Stimulated activated CD4-positive, alpha-beta T cell treated with anti-CD3 and anti-CD28 coated beads, TNF-alpha, amount 100 ng/mL, for 48 hours (primary cell): Measurements from ENCODE around the gene ABL1.
A peak's percentile ranks its signal among the peaks of the same experiment; 100 is the strongest.
"Not testable (repeated sequence)": the region's sequence is repeated elsewhere in the genome, so short reads cannot be mapped to it uniquely, and the experiment has no call there.

Experiments used
- DNase-seq, 3 donors: peaks; one replicate each; pipeline ENCODE4 v3.0.0-alpha.2; 2020; ENCODE audit warnings: low read depth in 3 of 3

The ABL1 gene

GRCh38 chr9:130825351-130825651, 9.8 kb upstream of the ABL1 start:
- no peak for DNase-seq

GRCh38 chr9:130825809-130826208, 9.2 kb upstream of the ABL1 start:
- DNase-seq = no peak

- no peak for DNase-seq
Measured at GRCh38 chr9:130829762-130830161, 5.3 kb upstream of the ABL1 start.

GRCh38 chr9:130830231-130830760, 4.8 kb upstream of the ABL1 start:
- DNase-seq = no peak

- DNase-seq = no peak
Measured at GRCh38 chr9:130831077-130831476, 4.0 kb upstream of the ABL1 start.

GRCh38 chr9:130833031-130833990, 1.7 kb upstream of the ABL1 start:
- DNase-seq = no peak

GRCh38 chr9:130835441-130836298, 616 bp downstream of the ABL1 start:
- DNase-seq = peak in 2 of 3 donors; percentile 11 to 31

GRCh38 chr9:130837002-130837511, 2.0 kb downstream of the ABL1 start:
- no peak for DNase-seq

- no peak for DNase-seq
Measured at GRCh38 chr9:130837643-130838042, 2.6 kb downstream of the ABL1 start.

- no peak for DNase-seq
Measured at GRCh38 chr9:130839132-130840111, 4.4 kb downstream of the ABL1 start.

GRCh38 chr9:130842545-130842944, 7.5 kb downstream of the ABL1 start:
- DNase-seq = no peak

GRCh38 chr9:130843049-130843908, 8.2 kb downstream of the ABL1 start:
- DNase-seq = no peak

- no peak for DNase-seq
Measured at GRCh38 chr9:130844044-130844451, 9.0 kb downstream of the ABL1 start.

GRCh38 chr9:130845254-130845653, 10.2 kb downstream of the ABL1 start:
- no peak for DNase-seq

GRCh38 chr9:130845901-130846481, 10.9 kb downstream of the ABL1 start:
- DNase-seq = no peak

GRCh38 chr9:130846487-130847305, 11.6 kb downstream of the ABL1 start:
- no peak for DNase-seq

- DNase-seq = no peak
Measured at GRCh38 chr9:130847306-130848217, 12.5 kb downstream of the ABL1 start.

- DNase-seq = not testable (repeated sequence)
Measured at GRCh38 chr9:130848514-130848913, 13.5 kb downstream of the ABL1 start.
